GM20431 (cell line): ENCODE results near the gene CTNNA1.
"Not testable (repeated sequence)": the region's sequence is repeated elsewhere in the genome, so short reads cannot be mapped to it uniquely, and the experiment has no call there.

Source experiments
- in situ Hi-C: fragments of 300-500 bp; cut with MseI, MboI; formaldehyde crosslinking; loops from one replicate; pipeline ENCODE4 v1.15.0; 2020; ENCODE audit warnings: low sequenced_read_pairs; ENCODE audit not compliant: unreplicated experiment

CTNNA1 gene

DNA sequence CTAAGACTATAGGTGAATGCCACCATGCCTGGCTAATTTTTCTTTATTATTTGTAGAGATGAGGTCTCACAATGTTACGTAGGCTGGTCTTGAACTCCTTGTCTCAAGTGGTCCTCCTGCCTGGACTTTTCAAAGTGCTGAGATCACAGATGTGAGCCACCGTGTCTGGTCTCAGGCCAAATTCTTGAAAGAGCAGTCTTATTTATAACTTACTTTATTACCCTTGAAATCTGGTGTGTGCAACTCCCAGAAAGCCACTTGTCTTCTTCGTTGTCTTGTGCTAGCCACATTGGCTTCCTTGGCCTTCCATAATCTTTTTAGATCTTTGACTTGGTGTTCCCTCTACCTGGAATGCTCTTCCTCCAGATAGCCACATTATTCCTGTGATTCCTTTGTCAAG lies 50.1 kb downstream of the CTNNA1 start:
- in situ Hi-C loops, result no loop called here

DNA sequence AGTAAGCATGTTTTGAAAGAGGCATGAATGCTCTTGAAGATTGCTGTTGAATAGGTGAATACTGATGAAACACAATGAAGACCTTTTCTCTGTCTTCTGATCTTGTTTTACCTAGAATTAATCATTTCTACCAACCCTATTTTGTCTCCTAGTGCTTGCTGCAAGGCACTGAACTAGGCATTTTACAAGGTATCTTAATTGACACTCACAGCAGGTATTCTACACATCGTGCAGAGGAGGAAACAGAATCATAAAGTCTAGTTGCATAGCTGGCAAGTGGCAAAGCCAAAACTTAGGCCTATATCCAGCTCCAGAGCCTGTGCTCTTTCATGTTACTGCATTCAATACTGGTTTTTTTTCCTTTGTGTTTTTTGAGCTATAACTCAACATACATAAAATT lies 50.7 kb downstream of the CTNNA1 start:
- in situ Hi-C loops, result no loop called here

DNA sequence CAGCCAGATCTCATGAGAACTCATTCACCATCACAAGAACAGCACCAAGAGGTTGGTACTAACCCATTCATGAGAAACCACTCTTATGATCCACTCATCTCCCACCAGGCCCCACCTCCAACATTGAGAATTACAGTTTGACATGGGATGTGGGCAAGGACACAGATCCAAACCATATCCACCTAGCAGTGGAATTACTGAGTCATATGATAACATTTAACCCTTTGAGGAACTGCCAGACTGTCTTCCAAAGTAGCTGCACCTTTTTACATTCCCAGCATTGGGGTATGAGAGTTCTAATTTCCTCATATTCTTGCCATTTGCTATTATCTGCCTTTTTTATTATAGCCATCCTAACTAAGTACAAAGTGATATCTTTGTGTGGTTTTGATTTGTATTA lies 51.9 kb downstream of the CTNNA1 start:
- in situ Hi-C loops, result no loop called here

DNA sequence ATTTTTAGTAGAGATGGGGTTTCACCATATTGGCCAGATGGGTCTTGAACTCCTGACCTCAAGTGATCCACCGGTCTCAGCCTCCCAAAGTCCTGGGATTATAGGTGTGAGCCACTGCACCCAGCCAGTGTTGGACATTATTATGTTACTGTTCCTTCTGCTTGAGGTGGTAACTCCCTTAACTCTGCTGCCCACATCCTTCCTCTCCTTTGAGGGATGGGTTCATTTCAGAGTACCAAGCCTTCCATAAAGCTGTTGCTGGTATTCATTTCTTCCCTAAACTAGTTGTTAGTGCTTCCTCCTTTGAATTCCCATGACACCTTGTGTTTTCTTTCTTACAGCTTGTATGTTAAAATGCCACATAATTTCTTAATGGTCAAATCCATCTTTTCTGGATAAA lies 54.0 kb downstream of the CTNNA1 start:
- in situ Hi-C loops, result no loop called here

DNA sequence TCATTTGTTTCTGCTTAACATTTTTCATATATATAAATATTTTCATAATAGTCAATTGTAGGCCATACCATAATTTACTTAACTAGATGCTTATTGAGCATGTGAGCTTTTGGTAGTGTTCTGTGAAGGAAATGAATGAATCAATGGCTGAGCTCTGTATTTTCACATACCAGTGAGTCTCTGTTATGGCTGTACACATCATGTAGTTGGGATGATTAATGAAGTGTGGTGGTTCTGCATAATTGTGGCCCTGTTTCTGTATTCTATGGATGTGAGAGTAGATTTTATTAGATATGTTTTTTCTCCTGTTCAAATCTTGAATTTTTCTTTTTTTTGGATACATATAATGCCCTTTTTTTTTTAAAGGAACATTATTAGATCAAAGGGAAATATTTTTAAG lies 56.2 kb downstream of the CTNNA1 start:
- in situ Hi-C loops, result no loop called here

DNA sequence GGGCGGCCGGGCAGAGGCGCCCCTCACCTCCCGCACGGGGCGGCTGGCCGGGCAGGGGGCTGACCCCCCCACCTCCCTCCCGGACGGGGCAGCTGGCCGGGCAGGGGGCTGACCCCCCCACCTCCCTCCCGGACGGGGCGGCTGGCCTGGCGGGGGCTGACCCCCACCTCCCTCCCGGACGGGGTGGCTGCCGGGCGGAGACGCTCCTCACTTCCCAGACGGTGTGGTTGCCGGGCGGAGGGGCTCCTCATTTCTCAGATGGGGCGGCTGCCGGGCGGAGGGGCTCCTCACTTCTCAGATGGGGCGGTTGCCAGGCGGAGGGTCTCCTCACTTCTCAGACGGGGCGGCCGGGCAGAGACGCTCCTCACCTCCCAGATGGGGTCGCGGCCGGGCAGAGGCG lies 57.6 kb downstream of the CTNNA1 start:
- in situ Hi-C loops, result not testable (repeated sequence)

DNA sequence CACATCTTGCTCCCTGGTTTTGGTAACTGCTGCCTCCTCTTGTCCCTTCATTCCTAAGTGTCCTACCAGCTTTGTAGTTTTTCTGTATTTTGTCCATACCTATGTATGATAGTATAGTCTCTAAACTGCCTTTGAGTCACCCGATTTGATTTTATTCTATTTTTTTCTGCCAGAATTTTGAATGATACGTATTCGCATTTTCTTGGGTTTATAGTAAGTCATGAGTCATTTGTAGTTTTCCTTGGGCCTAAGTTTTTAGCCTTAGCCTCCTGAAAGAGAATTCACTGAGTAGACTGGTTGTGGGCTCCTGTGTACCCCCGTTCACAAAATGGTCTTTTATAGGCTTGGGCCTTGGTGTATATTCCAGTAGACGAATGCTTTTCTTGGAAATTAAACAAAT lies 62.3 kb downstream of the CTNNA1 start:
- in situ Hi-C loops, result no loop called here

DNA sequence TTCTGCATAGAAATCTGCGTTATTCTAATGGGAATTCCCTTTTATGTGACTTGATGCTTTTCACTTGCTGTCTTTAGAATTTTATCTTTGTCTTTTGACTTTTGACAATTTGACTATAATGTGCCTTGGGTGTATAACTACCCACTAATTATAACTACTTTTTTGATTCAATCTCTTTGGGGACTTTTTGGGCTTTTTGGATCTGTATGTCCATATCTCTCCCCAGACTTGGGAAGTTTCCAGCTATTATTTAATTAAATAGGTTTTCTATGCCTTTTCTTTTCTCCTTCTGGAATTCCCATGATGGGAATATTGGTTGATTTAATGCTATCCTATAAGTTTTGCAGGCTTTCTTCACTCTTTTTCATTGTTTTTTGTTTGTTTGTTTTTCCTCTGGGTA lies 64.0 kb downstream of the CTNNA1 start:
- in situ Hi-C loops, result no loop called here

DNA sequence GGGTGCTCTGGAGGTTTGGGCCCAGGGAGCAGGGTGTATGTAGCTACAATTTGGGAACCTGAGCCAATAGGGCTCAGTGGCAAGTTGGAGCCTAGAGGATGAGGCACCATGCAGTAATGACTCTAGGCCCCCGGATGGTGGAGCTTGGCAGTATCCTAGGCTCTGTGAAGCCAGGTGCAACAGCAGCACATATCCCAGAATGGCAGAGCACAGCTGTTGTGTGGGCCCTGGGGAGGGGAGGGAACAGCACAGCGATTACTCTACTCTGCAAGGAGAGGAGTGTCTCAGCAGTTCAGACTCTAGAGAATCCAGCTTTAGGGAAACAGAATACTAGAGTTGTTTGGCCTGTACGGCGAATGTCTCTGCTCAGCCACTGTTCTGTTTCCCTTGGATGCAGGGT lies 65.9 kb downstream of the CTNNA1 start:
- in situ Hi-C loops, result no loop called here

DNA sequence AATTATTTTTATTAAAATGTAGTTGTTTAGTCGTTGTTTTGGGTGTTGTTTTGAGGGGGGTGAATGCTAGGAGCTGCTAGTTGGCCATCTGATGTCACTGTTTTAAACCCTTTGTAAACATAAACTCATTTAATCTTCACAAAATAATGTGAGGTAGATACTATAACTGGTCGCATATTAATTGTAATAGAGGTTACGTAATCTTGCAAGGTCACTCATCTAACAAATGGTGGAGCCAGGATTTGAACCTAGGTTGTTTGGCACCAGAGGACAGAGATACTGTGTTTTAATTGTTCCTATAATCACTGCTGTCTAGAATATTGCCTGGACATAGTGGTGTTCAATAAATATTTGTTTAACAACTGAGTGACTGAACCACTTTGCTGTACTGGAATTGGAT lies 67.5 kb downstream of the CTNNA1 start:
- in situ Hi-C loops, result no loop called here

DNA sequence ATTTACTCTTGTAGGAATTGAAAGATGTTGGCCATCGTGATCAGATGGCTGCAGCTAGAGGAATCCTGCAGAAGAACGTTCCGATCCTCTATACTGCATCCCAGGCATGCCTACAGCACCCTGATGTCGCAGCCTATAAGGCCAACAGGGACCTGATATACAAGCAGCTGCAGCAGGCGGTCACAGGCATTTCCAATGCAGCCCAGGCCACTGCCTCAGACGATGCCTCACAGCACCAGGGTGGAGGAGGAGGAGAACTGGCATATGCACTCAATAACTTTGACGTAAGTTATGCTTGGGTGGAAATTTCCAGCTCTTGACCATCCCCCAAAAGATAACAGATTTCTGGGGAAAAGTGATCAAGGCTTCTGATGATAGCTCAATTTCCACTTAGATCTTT lies 71.3 kb downstream of the CTNNA1 start:
- in situ Hi-C loops, result no loop called here

DNA sequence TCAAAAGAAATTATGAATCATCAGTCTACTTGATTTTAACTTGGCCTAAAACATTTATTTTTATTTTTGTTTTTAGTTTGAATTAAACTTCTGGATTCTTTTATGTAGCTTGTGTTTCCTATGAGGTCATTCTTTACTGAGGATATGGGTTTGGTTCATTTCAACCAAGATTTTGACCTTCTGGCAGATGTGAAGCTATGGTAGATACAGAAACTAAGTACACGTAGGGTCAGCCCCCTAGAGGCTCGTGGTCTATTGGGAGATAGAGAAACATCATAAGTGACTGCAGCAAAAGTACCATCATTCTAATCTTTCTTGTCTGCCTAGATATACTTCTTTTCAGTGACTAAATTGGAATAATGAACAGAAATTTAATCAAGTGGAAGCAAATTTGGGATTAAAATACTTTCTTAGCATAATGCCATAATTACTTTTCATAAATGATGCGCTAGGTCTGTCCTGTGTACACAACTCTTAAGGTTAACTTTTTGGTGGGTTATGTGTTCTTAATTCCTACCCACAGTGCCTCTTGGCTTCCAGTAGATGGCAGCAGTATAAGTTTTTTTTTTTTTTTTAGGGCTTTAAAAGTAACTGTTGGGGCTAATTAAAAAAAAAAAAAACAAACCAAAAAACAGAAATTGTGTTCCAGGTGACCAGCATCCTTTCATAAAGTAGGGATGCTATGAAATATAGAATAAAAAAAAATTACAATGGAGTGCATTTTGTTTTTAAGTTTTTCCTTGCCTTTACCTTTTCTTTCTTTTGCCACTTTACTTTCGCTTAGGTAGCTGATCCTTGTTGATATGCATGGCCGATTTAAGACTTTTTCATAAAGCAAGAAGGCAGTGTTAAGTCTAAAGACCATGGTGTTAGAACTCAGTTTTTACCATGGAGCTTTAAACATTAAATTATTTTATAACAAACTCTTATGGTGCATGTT lies 72.0 kb downstream of the CTNNA1 start:
- in situ Hi-C loops, result no loop called here

DNA sequence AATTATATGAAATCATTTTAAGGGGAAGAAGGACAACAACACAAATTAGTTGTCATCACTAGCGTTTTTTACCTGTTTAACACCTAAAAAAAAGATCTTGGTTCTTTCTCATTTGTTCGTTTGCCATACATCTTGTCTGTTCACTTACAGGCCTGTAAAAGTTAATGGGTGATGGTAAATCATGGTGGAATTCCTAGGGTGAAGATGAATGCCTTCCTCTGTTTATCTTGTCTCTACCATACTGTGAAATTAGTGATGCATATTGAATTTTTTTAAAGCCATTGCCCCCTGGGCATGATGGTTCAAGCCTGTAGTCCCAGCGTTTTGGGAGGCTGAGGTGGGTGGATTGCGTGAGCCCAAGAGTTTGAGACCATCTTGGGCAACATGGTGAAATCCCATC lies 75.3 kb downstream of the CTNNA1 start:
- in situ Hi-C loops, result no loop called here

DNA sequence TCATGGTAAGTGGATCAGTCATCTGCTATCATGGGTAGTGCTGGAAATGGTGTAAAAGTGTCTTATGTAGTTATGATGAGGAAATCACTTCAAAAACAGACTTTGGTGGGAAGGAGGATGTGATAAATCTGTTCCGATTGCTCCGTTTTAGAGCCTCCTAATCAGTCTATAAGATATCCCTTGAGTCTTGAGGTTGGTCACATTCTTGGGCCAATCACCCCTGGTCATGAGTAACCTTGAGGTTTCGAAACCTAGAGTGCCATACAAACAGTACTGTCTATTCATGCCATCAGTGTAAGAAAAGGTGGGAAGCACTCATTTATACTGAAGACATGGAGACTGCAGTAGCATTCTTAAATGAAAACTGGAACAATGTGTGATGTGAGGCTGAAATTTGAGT lies 76.1 kb downstream of the CTNNA1 start:
- in situ Hi-C loops, result no loop called here

DNA sequence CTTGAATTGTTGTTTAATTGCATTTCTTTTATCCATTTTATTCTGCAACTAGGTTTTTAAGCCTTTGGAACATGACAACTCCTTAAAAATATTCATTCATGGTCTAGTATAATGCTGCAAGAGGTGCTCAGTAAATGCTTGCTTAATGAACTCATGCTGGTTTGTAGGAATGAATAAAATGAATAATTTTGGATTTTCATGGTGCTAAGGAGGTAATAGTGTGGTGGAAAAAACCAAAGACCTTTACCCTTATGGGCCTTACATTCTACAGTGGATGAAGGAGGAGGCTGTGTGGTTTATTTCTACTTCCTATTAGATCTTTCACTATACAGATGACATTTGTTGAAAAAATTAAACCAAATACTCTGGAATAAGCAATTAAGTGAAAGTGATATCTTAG lies 78.5 kb downstream of the CTNNA1 start:
- in situ Hi-C loops, result no loop called here

DNA sequence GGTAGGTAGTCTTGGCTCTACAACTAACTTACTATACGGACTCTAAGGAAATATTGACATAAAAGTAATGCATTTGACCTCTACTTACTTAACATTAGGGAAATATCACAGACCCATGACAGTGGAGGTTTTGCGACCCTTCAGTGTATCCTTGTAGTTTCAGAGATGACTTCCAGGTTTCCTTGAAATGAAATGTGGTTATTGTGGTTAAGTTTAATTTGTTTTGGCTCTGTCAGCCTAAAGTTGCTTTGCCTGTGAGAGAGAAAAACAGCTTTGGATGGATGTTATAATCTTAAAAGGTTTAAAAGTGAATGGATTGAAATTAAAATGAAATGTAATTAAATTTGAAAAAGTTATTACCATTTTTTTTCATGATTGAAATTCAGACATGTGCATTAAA lies 79.0 kb downstream of the CTNNA1 start:
- in situ Hi-C loops, result no loop called here

DNA sequence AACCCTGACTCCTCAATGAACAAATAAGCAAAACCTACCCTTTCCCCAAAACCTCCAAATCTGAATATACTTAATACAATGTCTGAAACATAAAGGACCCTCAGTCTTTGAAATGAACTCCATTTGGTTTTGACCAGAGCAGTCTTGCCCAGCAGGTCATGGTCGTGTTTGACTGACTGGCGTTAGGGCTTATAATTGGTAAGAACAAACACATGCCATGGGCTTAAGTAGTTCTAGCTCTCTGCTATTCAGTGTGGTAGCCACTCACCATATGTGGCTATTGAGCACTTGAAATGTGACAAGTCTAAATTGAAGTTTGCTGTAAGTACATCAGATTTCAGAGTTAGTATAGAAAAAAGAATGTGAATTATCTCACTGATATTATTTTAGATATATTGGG lies 79.9 kb downstream of the CTNNA1 start:
- in situ Hi-C loops, result no loop called here

DNA sequence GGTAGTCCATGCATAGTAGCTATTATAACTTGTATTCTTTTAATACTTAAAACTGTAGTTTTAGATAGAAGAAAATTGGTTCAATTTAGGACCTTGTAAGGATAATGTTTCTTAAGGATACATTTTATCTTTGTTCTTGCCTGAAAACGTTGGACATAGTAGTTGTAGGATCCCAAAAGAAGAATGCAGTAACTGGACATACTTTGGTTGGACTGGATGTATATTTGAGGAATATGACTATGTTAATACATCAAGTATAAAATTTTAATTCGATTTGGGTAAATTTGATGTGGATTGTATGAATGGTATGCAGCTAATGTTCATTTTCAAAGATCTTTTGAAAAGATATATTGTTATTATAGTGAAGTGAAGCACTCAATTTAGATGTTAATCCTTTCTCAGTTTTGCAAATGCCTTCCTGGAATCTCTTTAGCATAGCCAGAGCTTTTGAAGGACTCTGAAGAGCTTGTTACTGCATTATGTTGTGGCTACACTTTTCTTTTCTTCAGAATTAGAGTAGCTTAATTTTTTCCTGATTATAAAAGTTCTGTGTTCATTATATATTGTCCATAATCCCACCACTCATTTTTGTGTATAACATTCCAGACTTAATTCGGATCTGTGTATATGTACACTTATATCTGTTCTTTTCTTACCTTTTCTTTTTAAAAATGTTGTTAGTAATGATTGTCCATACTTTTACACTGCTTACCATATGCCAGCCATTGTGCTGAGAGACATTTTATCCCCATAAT lies 80.7 kb downstream of the CTNNA1 start:
- in situ Hi-C loops, result no loop called here

DNA sequence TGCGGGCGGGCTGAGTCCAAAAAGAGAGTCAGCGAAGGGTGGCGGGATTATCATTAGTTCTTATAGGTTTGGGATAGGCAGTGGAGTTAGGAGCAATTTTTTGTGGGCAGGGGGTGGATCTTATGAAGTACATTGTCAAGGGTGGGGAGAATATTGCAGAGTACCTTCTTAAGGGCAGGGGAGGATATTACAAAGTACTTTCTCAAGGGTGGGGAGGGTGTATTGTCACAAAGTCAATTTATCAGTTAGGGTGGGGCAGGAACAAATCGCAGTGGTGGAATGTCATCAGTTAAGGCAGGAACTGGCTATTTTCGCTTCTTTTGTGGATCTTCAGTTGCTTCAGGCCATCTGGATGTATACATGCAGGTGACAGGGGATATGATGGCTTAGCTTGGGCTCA lies 81.6 kb downstream of the CTNNA1 start:
- in situ Hi-C loops, result not testable (repeated sequence)

DNA sequence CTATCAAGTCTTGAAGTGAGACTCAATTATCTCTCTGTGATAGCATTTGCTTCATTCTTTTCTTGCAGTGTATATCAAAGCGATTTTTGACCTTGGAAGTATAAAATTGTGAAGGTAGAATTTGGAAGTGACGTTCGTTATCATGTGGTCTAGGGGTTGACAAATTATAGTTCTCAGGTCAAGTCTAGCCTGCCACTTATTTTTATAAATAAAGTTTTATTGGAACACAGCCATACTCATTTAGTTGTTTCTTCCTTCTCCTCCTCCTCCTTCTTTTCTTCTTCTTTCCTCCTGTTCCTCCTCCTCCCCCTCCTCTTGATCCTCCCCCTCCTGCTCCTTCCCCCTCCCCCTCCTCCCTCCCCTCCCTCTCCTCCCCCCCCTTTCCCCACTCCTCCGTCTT lies 83.9 kb downstream of the CTNNA1 start:
- in situ Hi-C loops, result no loop called here

DNA sequence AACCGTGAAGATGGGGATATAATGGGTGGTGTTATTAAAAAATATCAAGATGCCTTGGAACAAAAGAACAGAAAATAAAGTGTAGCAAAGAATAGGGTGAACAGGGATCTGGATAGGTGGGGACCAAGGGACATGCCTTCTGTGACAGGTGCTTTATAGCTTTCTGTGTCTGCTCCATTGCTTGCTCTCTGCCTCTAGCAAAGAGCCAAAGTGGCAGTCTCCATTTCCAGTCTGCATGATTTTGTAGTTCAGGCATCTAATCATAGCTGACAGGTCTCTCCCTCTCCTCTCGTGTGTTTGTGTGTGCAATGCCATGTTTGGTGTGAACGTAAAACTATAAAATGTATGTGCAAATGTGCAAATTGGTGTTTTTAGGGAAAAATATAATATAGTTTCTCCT lies 86.9 kb downstream of the CTNNA1 start:
- in situ Hi-C loops, result no loop called here
